Measurements from ENCODE around the gene APCDD1L.

Gene APCDD1L

DNA sequence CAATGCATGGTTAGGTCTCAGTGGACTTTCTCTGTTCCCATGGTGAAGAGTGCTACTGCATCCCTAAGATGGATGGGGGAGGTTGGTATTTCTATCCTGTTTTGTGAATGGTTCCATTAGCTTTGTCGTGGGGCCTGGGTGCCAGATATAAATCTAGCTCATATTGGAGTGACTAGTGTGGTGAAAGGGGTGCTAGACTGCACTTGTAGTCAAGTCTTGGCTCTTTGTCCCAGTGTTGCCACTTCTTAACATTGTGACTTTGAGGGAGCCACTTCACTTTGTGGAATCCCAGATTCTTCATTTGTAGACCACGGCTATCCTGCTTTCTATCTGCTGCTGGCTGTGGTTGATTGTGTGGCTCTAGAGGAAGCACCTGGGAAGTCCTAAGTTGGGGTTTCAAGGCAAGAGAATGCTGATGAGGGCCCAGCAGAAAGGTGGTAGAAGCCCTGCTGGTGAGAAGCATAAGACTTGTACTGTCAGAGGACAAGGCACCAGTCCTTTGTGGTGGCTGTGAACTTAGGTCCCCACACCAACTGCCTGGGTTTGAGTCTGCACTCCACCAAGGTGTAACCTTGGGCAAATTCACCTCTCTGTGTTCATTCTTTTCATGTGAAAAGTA is 82.1 kb downstream of the APCDD1L start:
- H3K4me1 ChIP-seq (ENCODE audit: insufficient read depth, low read length, poor library complexity, severe bottlenecking): peaks cover 10% of the 10 kb centered on the region
- no peak overlapping the region for H2AFZ ChIP-seq (ENCODE audit: low read length)
- H3K9me3 ChIP-seq (ENCODE audit: insufficient read depth, low read depth, low read length): no peaks in the 10 kb centered on the region
- H3K79me2 ChIP-seq (ENCODE audit: insufficient read depth, low read length): peaks cover 95% of the 10 kb centered on the region
- H3K9me2 ChIP-seq (replicated peaks; ENCODE audit: low read depth, low read length): no peaks in the 10 kb centered on the region
- peaks cover 54% of the 10 kb centered on the region for H4K20me1 ChIP-seq (ENCODE audit: insufficient read depth, low read length, poor library complexity, severe bottlenecking)
- no peaks in the 10 kb centered on the region for H3F3A ChIP-seq (ENCODE audit: low read depth)
- peaks cover 22% of the 10 kb centered on the region; the same call in 1 of the 2 replicates for H3K36me3 ChIP-seq (ENCODE audit: insufficient read depth, low read length)
- no peaks in the 10 kb centered on the region for H3K27me3 ChIP-seq (ENCODE audit: insufficient read depth, low read length, poor library complexity, severe bottlenecking)
- no peak overlapping the region for H3K9ac ChIP-seq (ENCODE audit: low read depth, low read length, poor library complexity, severe bottlenecking)
- H3K4me3 ChIP-seq (ENCODE audit: low read length, poor library complexity, severe bottlenecking): no peak overlapping the region
- H3K4me2 ChIP-seq (ENCODE audit: low read depth, low read length, poor library complexity, severe bottlenecking): no peak overlapping the region
- TF ChIP-seq EZH2phosphoT487 (IDR thresholded peaks at IDR 0.05; ENCODE audit: borderline replicate concordance): no peak
- TF ChIP-seq, protein P1, sequence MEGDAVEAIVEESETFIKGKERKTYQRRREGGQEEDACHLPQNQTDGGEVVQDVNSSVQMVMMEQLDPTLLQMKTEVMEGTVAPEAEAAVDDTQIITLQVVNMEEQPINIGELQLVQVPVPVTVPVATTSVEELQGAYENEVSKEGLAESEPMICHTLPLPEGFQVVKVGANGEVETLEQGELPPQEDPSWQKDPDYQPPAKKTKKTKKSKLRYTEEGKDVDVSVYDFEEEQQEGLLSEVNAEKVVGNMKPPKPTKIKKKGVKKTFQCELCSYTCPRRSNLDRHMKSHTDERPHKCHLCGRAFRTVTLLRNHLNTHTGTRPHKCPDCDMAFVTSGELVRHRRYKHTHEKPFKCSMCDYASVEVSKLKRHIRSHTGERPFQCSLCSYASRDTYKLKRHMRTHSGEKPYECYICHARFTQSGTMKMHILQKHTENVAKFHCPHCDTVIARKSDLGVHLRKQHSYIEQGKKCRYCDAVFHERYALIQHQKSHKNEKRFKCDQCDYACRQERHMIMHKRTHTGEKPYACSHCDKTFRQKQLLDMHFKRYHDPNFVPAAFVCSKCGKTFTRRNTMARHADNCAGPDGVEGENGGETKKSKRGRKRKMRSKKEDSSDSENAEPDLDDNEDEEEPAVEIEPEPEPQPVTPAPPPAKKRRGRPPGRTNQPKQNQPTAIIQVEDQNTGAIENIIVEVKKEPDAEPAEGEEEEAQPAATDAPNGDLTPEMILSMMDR (conservative IDR thresholded peaks at IDR 0.05; ENCODE audit: low read length): no peak

DNA sequence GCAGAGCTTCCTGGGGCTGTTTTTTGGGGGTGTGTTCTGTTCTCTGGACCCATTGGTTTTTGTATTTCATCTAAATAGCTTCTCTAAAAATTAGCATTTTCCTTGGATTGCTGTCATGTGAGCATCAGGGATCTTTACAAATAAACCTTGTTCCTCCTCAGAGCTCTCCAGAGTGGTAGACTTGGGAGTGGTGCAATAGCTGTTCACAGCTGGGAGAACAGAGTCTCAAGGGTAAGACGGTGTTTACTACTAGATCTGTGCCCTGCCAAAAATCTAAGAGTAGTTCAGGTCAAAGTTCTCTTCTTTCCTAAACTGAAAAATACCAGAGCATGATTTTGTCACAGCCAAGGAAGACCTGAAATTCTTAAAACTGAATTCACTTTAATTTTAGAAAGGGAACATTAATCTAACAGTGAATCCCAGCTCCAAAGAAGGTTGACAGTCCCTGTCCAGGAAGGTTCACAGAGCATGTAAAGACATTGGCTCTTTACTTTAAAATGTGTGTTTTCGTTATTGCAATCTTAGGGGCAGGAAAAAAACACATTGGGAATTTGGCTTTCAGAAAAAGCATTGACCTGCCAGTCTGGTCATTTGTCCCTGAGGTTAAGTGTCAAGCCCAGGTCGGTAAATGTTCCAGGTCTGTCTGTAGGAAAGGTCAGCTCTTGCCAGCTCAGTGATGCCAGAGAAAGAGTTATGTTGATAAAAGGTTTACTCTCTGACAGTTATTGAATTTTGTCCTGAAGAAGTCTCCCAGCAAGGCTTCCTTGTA is 82.8 kb downstream of the APCDD1L start:
- H3K4me3 ChIP-seq (ENCODE audit: low read length, poor library complexity, severe bottlenecking): no peak overlapping the region
- no peaks in the 10 kb centered on the region for H3K9me2 ChIP-seq (replicated peaks; ENCODE audit: low read depth, low read length)
- peaks cover 54% of the 10 kb centered on the region for H4K20me1 ChIP-seq (ENCODE audit: insufficient read depth, low read length, poor library complexity, severe bottlenecking)
- peaks cover 23% of the 10 kb centered on the region; the same call in 1 of the 2 replicates for H3K36me3 ChIP-seq (ENCODE audit: insufficient read depth, low read length)
- H3K4me2 ChIP-seq (ENCODE audit: low read depth, low read length, poor library complexity, severe bottlenecking): no peak overlapping the region
- no peak overlapping the region for H2AFZ ChIP-seq (ENCODE audit: low read length)
- H3K9me3 ChIP-seq (ENCODE audit: insufficient read depth, low read depth, low read length): no peaks in the 10 kb centered on the region
- H3K9ac ChIP-seq (ENCODE audit: low read depth, low read length, poor library complexity, severe bottlenecking): no peak overlapping the region
- TF ChIP-seq, protein P1 (conservative IDR thresholded peaks at IDR 0.05; ENCODE audit: low read length): no peak
- TF ChIP-seq EZH2phosphoT487 (IDR thresholded peaks at IDR 0.05; ENCODE audit: borderline replicate concordance): no peak
- H3F3A ChIP-seq (ENCODE audit: low read depth): no peaks in the 10 kb centered on the region
- no peaks in the 10 kb centered on the region for H3K27me3 ChIP-seq (ENCODE audit: insufficient read depth, low read length, poor library complexity, severe bottlenecking)
- H3K4me1 ChIP-seq (ENCODE audit: insufficient read depth, low read length, poor library complexity, severe bottlenecking): peaks cover 10% of the 10 kb centered on the region
- H3K79me2 ChIP-seq (ENCODE audit: insufficient read depth, low read length): peaks cover 97% of the 10 kb centered on the region

DNA sequence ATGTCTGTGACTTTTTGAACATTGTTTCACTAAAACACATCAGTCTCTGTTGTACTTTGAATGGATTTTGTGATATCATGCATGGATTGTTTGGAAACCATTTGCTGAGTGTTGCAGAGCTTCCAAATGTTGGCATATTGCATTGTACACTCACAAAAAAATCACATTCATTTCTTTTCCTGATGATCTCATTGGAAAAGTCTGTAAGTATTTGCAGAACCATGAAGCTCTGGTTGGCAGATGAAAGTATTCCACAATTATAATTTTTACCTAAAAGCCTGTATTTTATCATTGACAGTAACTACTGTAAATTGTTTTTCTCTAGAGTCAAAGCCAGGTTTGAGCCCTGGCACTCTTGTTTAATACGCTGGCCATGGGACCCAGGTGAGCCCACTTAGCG is 84.1 kb downstream of the APCDD1L start:
- H3K27me3 ChIP-seq (ENCODE audit: insufficient read depth, low read length, poor library complexity, severe bottlenecking): no peaks in the 10 kb centered on the region
- no peaks in the 10 kb centered on the region for H3F3A ChIP-seq (ENCODE audit: low read depth)
- TF ChIP-seq, protein P1 (conservative IDR thresholded peaks at IDR 0.05; ENCODE audit: low read length): no peak
- no peak for TF ChIP-seq EZH2phosphoT487 (IDR thresholded peaks at IDR 0.05; ENCODE audit: borderline replicate concordance)
- no peak overlapping the region for H2AFZ ChIP-seq (ENCODE audit: low read length)
- H4K20me1 ChIP-seq (ENCODE audit: insufficient read depth, low read length, poor library complexity, severe bottlenecking): peaks cover 50% of the 10 kb centered on the region
- H3K36me3 ChIP-seq (ENCODE audit: insufficient read depth, low read length): peaks cover 25% of the 10 kb centered on the region; the same call in 1 of the 2 replicates
- H3K4me3 ChIP-seq (ENCODE audit: low read length, poor library complexity, severe bottlenecking): no peak overlapping the region
- peaks cover 97% of the 10 kb centered on the region for H3K79me2 ChIP-seq (ENCODE audit: insufficient read depth, low read length)
- H3K9me3 ChIP-seq (ENCODE audit: insufficient read depth, low read depth, low read length): no peaks in the 10 kb centered on the region
- H3K9ac ChIP-seq (ENCODE audit: low read depth, low read length, poor library complexity, severe bottlenecking): no peak overlapping the region
- H3K9me2 ChIP-seq (replicated peaks; ENCODE audit: low read depth, low read length): no peaks in the 10 kb centered on the region
- no peak overlapping the region for H3K4me2 ChIP-seq (ENCODE audit: low read depth, low read length, poor library complexity, severe bottlenecking)
- H3K4me1 ChIP-seq (ENCODE audit: insufficient read depth, low read length, poor library complexity, severe bottlenecking): peaks cover 10% of the 10 kb centered on the region

Measured in Loucy (cell line).